SU-DHL-6 (cell line): ENCODE results near the gene C1orf116.

Experiments used
- H2AFZ ChIP-seq: fragments of 200-600 bp; sonication (generic); 2 replicates; pipeline ENCODE4 v1.6.1; 2014; ENCODE audit warnings: low read depth, mild to moderate bottlenecking, moderate library complexity, mixed read lengths, antibody characterized with exemption, low read length; ENCODE audit not compliant: severe bottlenecking
- H3F3A ChIP-seq: fragments of 200-600 bp; shearing (Covaris generic); 2 replicates; pipeline ENCODE4 v1.6.0; 2016; ENCODE audit warnings: antibody characterized with exemption, mild to moderate bottlenecking; ENCODE audit not compliant: insufficient read depth
- H3K27ac ChIP-seq: fragments of 200-600 bp; sonication (generic); 2 replicates; pipeline ENCODE4 v1.5.1; 2016; ENCODE audit warnings: low read depth, mild to moderate bottlenecking, low read length, moderate library complexity, mixed read lengths
- H3K27me3 ChIP-seq: fragments of 200-600 bp; sonication (generic), shearing (Covaris generic); 2 replicates; pipeline ENCODE4 v1.6.0; 2014; ENCODE audit warnings: mild to moderate bottlenecking, low read length
- H3K36me3 ChIP-seq: fragments of 200-600 bp; sonication (generic); 2 replicates; pipeline ENCODE4 v1.6.1; 2014; ENCODE audit warnings: mild to moderate bottlenecking, low read length, mixed read lengths
- H3K4me2 ChIP-seq: fragments of 300-600, 200-600 bp; shearing (Covaris generic), sonication (generic); 2 replicates; pipeline ENCODE4 v1.6.0; 2014; ENCODE audit warnings: low read length, low read depth, mild to moderate bottlenecking; ENCODE audit not compliant: poor library complexity, severe bottlenecking
- H3K4me3 ChIP-seq: fragments of 200-600 bp; sonication (generic); 2 replicates; pipeline ENCODE4 v1.5.1; 2014; ENCODE audit warnings: antibody characterized with exemption, low read length, mild to moderate bottlenecking, mixed read lengths; ENCODE audit not compliant: insufficient read depth, poor library complexity, severe bottlenecking
- H3K79me2 ChIP-seq: fragments of 200-600 bp; sonication (generic); 2 replicates; pipeline ENCODE4 v1.6.1; 2014; ENCODE audit warnings: mild to moderate bottlenecking, low read length, moderate library complexity; ENCODE audit not compliant: insufficient read depth
- H3K9ac ChIP-seq: fragments of 200-600 bp; sonication (generic); 2 replicates; pipeline ENCODE4 v1.7.0; 2014; ENCODE audit warnings: mild to moderate bottlenecking, low read length
- H3K9me2 ChIP-seq: fragments of 200-600 bp; sonication (generic); replicated peaks from 2 replicates; pipeline ENCODE4 v1.6.1; 2014; ENCODE audit warnings: low read length; ENCODE audit not compliant: insufficient read depth
- H3K9me3 ChIP-seq: fragments of 200-600 bp; sonication (generic); 2 replicates; pipeline ENCODE4 v1.6.1; 2014; ENCODE audit warnings: low read length, mixed read lengths; ENCODE audit not compliant: insufficient read depth
- H4K20me1 ChIP-seq: fragments of 200-600 bp; sonication (generic); 2 replicates; pipeline ENCODE4 v1.6.1; 2014; ENCODE audit warnings: low read depth, mild to moderate bottlenecking, antibody characterized with exemption, low read length, moderate library complexity, mixed read lengths
- EZH2phosphoT487 ChIP-seq: fragments of 200-600 bp; sonication (generic), shearing (Covaris generic); conservative IDR thresholded peaks from 2 replicates; pipeline ENCODE4 v1.6.1; 2018; ENCODE audit warnings: mild to moderate bottlenecking, antibody characterized with exemption, low read length, moderate library complexity, mixed read lengths
- TF ChIP-seq, protein P1 (sequence below): fragments of 200-600 bp; sonication (generic); IDR thresholded peaks from one replicate; pipeline ENCODE4 v1.5.1; 2017; ENCODE audit warnings: antibody characterized with exemption, mild to moderate bottlenecking, low read length, moderate library complexity; ENCODE audit not compliant: insufficient read depth, poor library complexity, severe bottlenecking

Gene C1orf116

GRCh38 chr1:207077012-207077411 is 44.5 kb upstream of the C1orf116 start:
- no peaks in the 10 kb centered on the region for H3K27me3 ChIP-seq
- H4K20me1 ChIP-seq, result no peaks in the 10 kb centered on the region
- H3K4me3 ChIP-seq, result no peak overlapping the region
- H3K9me3 ChIP-seq, result no peaks in the 10 kb centered on the region
- H3K9ac ChIP-seq, result no peak overlapping the region
- H3K4me2 ChIP-seq, result no peak overlapping the region
- H3K27ac ChIP-seq, result no peak overlapping the region
- H3K36me3 ChIP-seq, result no peaks in the 10 kb centered on the region
- H3K79me2 ChIP-seq, result no peaks in the 10 kb centered on the region
- no peaks in the 10 kb centered on the region for H3K9me2 ChIP-seq
- no peak for TF ChIP-seq EZH2phosphoT487
- TF ChIP-seq, protein P1, sequence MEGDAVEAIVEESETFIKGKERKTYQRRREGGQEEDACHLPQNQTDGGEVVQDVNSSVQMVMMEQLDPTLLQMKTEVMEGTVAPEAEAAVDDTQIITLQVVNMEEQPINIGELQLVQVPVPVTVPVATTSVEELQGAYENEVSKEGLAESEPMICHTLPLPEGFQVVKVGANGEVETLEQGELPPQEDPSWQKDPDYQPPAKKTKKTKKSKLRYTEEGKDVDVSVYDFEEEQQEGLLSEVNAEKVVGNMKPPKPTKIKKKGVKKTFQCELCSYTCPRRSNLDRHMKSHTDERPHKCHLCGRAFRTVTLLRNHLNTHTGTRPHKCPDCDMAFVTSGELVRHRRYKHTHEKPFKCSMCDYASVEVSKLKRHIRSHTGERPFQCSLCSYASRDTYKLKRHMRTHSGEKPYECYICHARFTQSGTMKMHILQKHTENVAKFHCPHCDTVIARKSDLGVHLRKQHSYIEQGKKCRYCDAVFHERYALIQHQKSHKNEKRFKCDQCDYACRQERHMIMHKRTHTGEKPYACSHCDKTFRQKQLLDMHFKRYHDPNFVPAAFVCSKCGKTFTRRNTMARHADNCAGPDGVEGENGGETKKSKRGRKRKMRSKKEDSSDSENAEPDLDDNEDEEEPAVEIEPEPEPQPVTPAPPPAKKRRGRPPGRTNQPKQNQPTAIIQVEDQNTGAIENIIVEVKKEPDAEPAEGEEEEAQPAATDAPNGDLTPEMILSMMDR, result no peak
- no peaks in the 10 kb centered on the region for H3F3A ChIP-seq
- H2AFZ ChIP-seq, result no peak overlapping the region

DNA sequence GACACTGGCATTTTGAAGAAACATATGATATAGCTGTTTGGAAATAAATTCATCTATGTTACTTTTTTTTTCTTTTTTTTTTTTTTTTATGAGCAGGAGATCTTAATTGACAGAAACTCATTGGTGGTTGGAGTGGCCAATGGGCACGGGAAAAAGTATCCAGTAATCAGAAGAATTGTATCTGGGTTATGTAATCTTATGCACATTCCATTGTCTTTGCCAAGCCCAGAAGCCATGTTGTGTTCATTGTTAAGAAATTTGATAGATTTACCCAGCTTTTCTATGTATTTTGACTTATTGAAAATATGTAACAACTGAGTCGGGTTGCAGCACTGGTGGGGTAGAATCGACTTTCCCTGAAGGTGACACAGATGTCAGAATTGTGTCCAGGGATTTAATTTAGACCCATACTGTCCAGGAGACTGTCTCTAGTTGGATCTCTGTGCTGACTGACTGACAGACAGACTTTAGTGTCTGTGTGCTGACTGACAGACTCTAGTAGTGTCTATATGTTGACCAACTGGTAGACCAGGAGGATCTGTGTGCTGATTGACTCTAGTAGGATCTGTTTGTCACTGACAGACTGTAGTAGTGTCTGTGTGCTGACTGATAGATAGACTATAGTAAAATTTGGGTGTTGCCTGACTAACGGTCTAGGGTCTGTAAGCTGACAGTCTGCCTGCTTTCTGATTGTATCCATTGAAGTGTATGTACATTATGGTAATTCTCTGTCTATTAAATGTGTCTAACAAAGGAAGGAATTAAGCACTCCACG is 43.8 kb upstream of the C1orf116 start:
- Histone ChIP-seq H3F3A (no peaks in the 10 kb centered on the region), H3K4me3 (no peak overlapping the region), H3K36me3 (no peaks in the 10 kb centered on the region), H3K4me2 (no peak overlapping the region), H2AFZ (no peak overlapping the region), H4K20me1 (no peaks in the 10 kb centered on the region), H3K9me3 (no peaks in the 10 kb centered on the region), H3K27ac (no peak overlapping the region), H3K27me3 (no peaks in the 10 kb centered on the region), H3K79me2 (no peaks in the 10 kb centered on the region), H3K9me2 (no peaks in the 10 kb centered on the region), H3K9ac (no peak overlapping the region)
- TF ChIP-seq, protein P1, result no peak
- TF ChIP-seq EZH2phosphoT487, result no peak

DNA sequence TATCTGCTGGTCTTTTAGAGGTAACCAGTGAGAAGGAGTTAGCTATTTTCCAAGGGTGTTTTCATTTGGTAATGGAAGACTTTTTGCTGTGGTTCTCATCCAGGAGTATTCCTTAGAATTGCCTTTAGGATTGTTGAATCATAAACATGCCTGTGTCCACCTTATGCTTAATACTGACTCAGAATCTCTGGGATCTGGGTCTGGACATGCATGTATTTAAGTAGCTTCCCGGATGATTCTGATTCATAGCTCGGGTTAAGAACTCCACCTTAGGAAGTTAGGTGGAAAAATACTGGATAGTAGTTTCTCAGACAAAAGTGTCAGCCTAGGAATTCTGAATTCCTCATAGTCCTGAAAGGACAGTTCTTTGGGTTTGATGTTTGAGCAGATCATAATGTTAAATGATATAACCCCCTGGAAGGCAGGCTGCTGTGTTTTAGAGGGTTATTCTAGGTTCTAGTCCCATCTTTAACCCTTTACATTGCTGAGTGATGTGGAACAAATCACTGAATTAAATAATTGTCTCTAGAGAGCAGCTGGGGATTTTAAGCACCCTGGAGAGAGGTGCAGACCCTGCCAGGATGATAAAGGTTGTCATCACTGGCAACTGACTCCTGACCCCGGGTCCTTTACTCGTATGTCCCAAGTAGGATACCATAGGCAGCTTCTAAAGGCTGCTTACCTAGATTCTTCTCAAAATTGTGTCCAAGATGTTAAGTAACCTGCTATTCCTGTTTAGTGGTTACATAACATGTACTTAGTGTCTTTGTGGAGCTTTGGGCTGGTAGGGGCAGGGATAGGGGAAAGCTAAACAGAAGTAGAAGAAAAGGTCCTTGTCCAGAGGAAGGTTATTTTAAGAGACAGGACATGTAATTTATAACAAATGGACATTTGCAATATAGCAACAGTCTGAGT is 41.6 kb upstream of the C1orf116 start:
- Histone ChIP-seq H3K4me3 (no peak overlapping the region), H3K79me2 (no peaks in the 10 kb centered on the region), H3K27me3 (no peaks in the 10 kb centered on the region), H3K36me3 (no peaks in the 10 kb centered on the region), H3K4me2 (no peak overlapping the region), H3K9me3 (no peaks in the 10 kb centered on the region), H3K9me2 (no peaks in the 10 kb centered on the region), H4K20me1 (no peaks in the 10 kb centered on the region), H3K27ac (no peak overlapping the region), H3K9ac (no peak overlapping the region), H2AFZ (no peak overlapping the region), H3F3A (no peaks in the 10 kb centered on the region)
- no peak for TF ChIP-seq EZH2phosphoT487
- TF ChIP-seq, protein P1, result no peak
